Tibial nerve (tissue), 3 donors: ENCODE results near the gene KASH5.

ENCODE experiments used
- POLR2A ChIP-seq, 2 donors: fragments of 450-650 bp; IDR thresholded peaks; one replicate each; pipeline ENCODE4 v1.6.1; 2017; ENCODE audit warnings: antibody characterized with exemption in 2 of 2, mild to moderate bottlenecking in 2 of 2, moderate library complexity in 2 of 2
- TF ChIP-seq, protein P1 (sequence below), 5 experiments: fragments of 200-600 bp in 3 of 5; fragments of 450-650 bp in 2 of 5; sonication (generic) in 3 of 5; IDR thresholded peaks; one replicate each; pipeline ENCODE4 v1.5.1; 2016 to 2019; ENCODE audit warnings: antibody characterized with exemption in 5 of 5, mild to moderate bottlenecking in 3 of 5, moderate library complexity in 2 of 5

GRCh38 chr19:49434907-49435583, 47.0 kb downstream of the KASH5 start:
- TF ChIP-seq, protein P1, sequence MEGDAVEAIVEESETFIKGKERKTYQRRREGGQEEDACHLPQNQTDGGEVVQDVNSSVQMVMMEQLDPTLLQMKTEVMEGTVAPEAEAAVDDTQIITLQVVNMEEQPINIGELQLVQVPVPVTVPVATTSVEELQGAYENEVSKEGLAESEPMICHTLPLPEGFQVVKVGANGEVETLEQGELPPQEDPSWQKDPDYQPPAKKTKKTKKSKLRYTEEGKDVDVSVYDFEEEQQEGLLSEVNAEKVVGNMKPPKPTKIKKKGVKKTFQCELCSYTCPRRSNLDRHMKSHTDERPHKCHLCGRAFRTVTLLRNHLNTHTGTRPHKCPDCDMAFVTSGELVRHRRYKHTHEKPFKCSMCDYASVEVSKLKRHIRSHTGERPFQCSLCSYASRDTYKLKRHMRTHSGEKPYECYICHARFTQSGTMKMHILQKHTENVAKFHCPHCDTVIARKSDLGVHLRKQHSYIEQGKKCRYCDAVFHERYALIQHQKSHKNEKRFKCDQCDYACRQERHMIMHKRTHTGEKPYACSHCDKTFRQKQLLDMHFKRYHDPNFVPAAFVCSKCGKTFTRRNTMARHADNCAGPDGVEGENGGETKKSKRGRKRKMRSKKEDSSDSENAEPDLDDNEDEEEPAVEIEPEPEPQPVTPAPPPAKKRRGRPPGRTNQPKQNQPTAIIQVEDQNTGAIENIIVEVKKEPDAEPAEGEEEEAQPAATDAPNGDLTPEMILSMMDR (IDR thresholded peaks at IDR 0.05), result no peak
- no peak for TF ChIP-seq POLR2A (IDR thresholded peaks at IDR 0.05)
